NT2/D1 (cell line): ENCODE results near the gene ITIH5.

Experiments
- SUZ12 ChIP-seq: IDR thresholded peaks from 2 replicates; pipeline ENCODE4 v1.6.1; 2011; ENCODE audit not compliant: insufficient read length, insufficient read depth; ENCODE audit errors: extremely low read depth
- YY1 ChIP-seq: IDR thresholded peaks from 2 replicates; pipeline ENCODE4 v1.6.1; 2011; ENCODE audit not compliant: insufficient read length, insufficient read depth
- ZNF274 ChIP-seq: IDR thresholded peaks from 2 replicates; pipeline ENCODE4 v1.6.1; 2011; ENCODE audit warnings: mild to moderate bottlenecking, low read depth, low read length

DNA sequence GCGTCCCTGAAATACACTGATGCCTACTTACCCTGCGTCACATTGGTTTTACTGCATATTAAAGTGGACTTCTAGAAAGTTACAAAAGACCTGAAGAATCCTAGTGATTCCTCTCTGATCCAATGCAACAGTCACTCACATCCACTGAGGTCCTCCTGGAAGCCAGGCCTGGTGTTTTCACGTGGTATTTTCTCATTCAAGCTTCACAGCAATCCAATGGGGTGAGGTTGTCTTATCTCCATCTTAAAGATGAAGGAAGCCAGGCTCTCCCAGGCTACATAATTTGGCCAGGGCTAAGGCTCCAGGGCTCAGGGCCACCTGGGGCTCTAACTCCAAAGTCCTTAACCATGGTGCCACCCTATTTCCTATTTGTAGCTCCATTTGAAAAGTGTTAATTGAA, 129.6 kb downstream of the ITIH5 start:
- TF ChIP-seq ZNF274 (no peak), YY1 (no peak), SUZ12 (no peak)
